Endothelial cell of umbilical vein (primary cell): ENCODE results near the gene CLEC16A. TPM values are rescaled to one million over a fixed set of nuclear protein-coding genes. Genes with fewer than 3 reads are reported as not detected.

Experiments
- BruUV-seq: library from RNA; stranded (reverse); fragments of 400-500 nt; replicated peaks from 2 replicates; lab custom pipeline; 2021; lab: Mats Ljungman, UMichigan
- CTCF ChIA-PET: fragments of 300-600, 350-600 bp; sonication (Branson Sonifier 250); formaldehyde crosslinking; loops from one replicate; lab custom pipeline; 2021; ENCODE audit warnings: antibody characterized with exemption, inconsistent platforms; lab: Charles Lee
- POLR2A ChIA-PET: fragments of 300-600, 350-600 bp; sonication (Branson Sonifier 250); formaldehyde crosslinking; loops from one replicate; lab custom pipeline; 2021; ENCODE audit warnings: antibody characterized with exemption, inconsistent platforms; lab: Charles Lee
- DNase-seq: peaks from one replicate; pipeline ENCODE4 v3.0.0-alpha.2; 2011; ENCODE audit warnings: low read depth, low spot score
- FAIRE-seq: peaks from 2 replicates; lab custom pipeline; 2011; peaks lifted over from hg19 to GRCh38; lab: Jason Lieb, UNC
- H2AFZ ChIP-seq: 2 replicates; pipeline ENCODE4 v1.6.0; 2012; ENCODE audit warnings: low read depth, low read length, control low read depth, inconsistent platforms
- H3K27ac ChIP-seq: 2 replicates; pipeline ENCODE4 v1.5.1; 2011; ENCODE audit warnings: low read depth, mild to moderate bottlenecking, control low read depth, low read length, moderate library complexity; ENCODE audit not compliant: insufficient read depth
- H3K27me3 ChIP-seq, 2 experiments: 2 replicates each; pipeline versions ENCODE4 v1.6.0 to v1.6.1; 2011; ENCODE audit warnings: low read length in 2 of 2, mixed read lengths in 1 of 2; ENCODE audit not compliant: control insufficient read depth in 2 of 2, insufficient read depth in 2 of 2
- H3K36me3 ChIP-seq, 2 experiments: 2 replicates in 1 of 2; 3 replicates in 1 of 2; pipeline ENCODE4 v1.5.1; 2011; ENCODE audit warnings: low read length in 2 of 2, mild to moderate bottlenecking in 1 of 2, moderate library complexity in 1 of 2; ENCODE audit not compliant: control insufficient read depth in 2 of 2, insufficient read depth in 2 of 2; ENCODE audit errors: extremely low read depth in 1 of 2
- H3K4me1 ChIP-seq: 3 replicates; pipeline ENCODE4 v1.5.1; 2011; ENCODE audit warnings: mild to moderate bottlenecking, low read length; ENCODE audit not compliant: control insufficient read depth, insufficient read depth; ENCODE audit errors: extremely low read depth
- H3K4me2 ChIP-seq: 2 replicates; pipeline ENCODE4 v1.6.1; 2011; ENCODE audit warnings: low read length, control low read depth, mixed read lengths; ENCODE audit not compliant: insufficient read depth
- H3K4me3 ChIP-seq, 3 experiments: fragments of 200-600 bp in 1 of 3; sonication (generic), shearing (Covaris generic) in 1 of 3; replicated peaks in 1 of 3; 2 replicates each; pipeline ENCODE4 v1.5.1; 2011 to 2016; ENCODE audit warnings: control low read depth in 3 of 3, low read length in 3 of 3, mild to moderate bottlenecking in 2 of 3, inconsistent platforms in 1 of 3, low read depth in 1 of 3, moderate library complexity in 1 of 3; ENCODE audit not compliant: insufficient read depth in 1 of 3
- H3K79me2 ChIP-seq: 2 replicates; pipeline ENCODE4 v1.6.0; 2012; ENCODE audit warnings: low read length, inconsistent platforms; ENCODE audit not compliant: control insufficient read depth, insufficient read depth
- H3K9ac ChIP-seq: replicated peaks from 2 replicates; pipeline ENCODE3; 2011; ENCODE audit warnings: low read length, control low read depth; ENCODE audit not compliant: insufficient read depth; ENCODE audit errors: extremely low read depth
- H3K9me1 ChIP-seq: replicated peaks from 3 replicates; pipeline ENCODE4 v1.6.0; 2011; ENCODE audit warnings: mild to moderate bottlenecking, low read length; ENCODE audit not compliant: control insufficient read depth, insufficient read depth; ENCODE audit errors: extremely low read depth
- H3K9me3 ChIP-seq: replicated peaks from 2 replicates; pipeline ENCODE4 v1.5.1; 2012; ENCODE audit warnings: low read length, inconsistent platforms; ENCODE audit not compliant: control insufficient read depth, insufficient read depth
- H4K20me1 ChIP-seq: replicated peaks from 2 replicates; pipeline ENCODE3; 2011; ENCODE audit warnings: mild to moderate bottlenecking, low read length; ENCODE audit not compliant: control insufficient read depth, insufficient read depth; ENCODE audit errors: extremely low read depth
- CTCF ChIP-seq, 2 donors: IDR thresholded peaks; 1 replicate in 1 of 2; 2 replicates in 1 of 2; pipeline ENCODE4 v1.5.1; 2011; ENCODE audit warnings: low read length in 2 of 2, mild to moderate bottlenecking in 2 of 2, moderate library complexity in 2 of 2, control low read depth in 1 of 2, inconsistent platforms in 1 of 2, low read depth in 1 of 2; ENCODE audit not compliant: insufficient read depth in 1 of 2; ENCODE audit errors: extremely low read depth in 1 of 2
- EZH2 ChIP-seq: IDR thresholded peaks from 2 replicates; pipeline ENCODE4 v1.6.1; 2012; ENCODE audit warnings: borderline replicate concordance, low read depth, mild to moderate bottlenecking, moderate library complexity, low read length, inconsistent platforms; ENCODE audit not compliant: severe bottlenecking
- FOS ChIP-seq: IDR thresholded peaks from 2 replicates; pipeline ENCODE4 v1.6.1; 2011; ENCODE audit warnings: mild to moderate bottlenecking, low read length, moderate library complexity, borderline replicate concordance; ENCODE audit not compliant: insufficient read depth
- GATA2 ChIP-seq: IDR thresholded peaks from 2 replicates; pipeline ENCODE4 v1.7.0; 2011; ENCODE audit warnings: low read depth, mild to moderate bottlenecking, moderate library complexity, mixed read lengths, low read length; ENCODE audit not compliant: insufficient read length, insufficient read depth
- JUN ChIP-seq: IDR thresholded peaks from 2 replicates; pipeline ENCODE4 v1.6.1; 2011; ENCODE audit warnings: borderline replicate concordance, low read depth; ENCODE audit not compliant: insufficient read length, insufficient read depth
- MAX ChIP-seq: IDR thresholded peaks from 2 replicates; pipeline ENCODE4 v1.6.1; 2011; ENCODE audit not compliant: insufficient read depth, insufficient read length
- MYC ChIP-seq: IDR thresholded peaks from one replicate; pipeline ENCODE4 v1.6.1; 2011; ENCODE audit warnings: mild to moderate bottlenecking, low read depth, low read length
- POLR2A ChIP-seq: IDR thresholded peaks from 2 replicates; pipeline ENCODE4 v1.6.1; 2012; ENCODE audit warnings: low read depth, mild to moderate bottlenecking, control low read depth, low read length
- POLR2AphosphoS5 ChIP-seq: IDR thresholded peaks from 2 replicates; pipeline ENCODE4 v1.6.1; 2012; ENCODE audit warnings: low read depth, mild to moderate bottlenecking, control low read depth, low read length, moderate library complexity; ENCODE audit not compliant: insufficient read depth
- dilution Hi-C: fragments of 300-500 bp; cut with MboI; formaldehyde crosslinking; loops from one replicate; pipeline ENCODE4 v1.15.0; 2019; ENCODE audit warnings: low sequenced_read_pairs; ENCODE audit not compliant: extremely low pct_ligation_motif_present
- intact Hi-C: fragments of 100-400 bp; cut with micrococcal nuclease; formaldehyde crosslinking; loops from one replicate; pipeline ENCODE4 v1.10.0; 2022
- polyA plus RNA-seq, 4 experiments: library from polyadenylated mRNA; depleted of rRNA in 3 of 4; stranded (reverse) in 3 of 4; unstranded in 1 of 4; fragments of >200 nt; gene quantifications; 2 replicates each; pipeline versions ENCODE4 v1.2.1 to v1.2.3, GENCODE V29; 2011 to 2012; ENCODE audit warnings: missing spikeins in 1 of 4
- total RNA-seq: library from RNA; stranded (reverse); gene quantifications from 2 replicates; pipeline ENCODE4 v1.2.3, GENCODE V29; 2021

Gene CLEC16A
- total and polyA plus RNA-seq, 2 donors (not counting 3 experiments of a cell fraction or from before 2014, with no cell fraction given): 11.4 to 23.3 TPM

GRCh38 chr16:11056993-11057649 is 112.8 kb downstream of the CLEC16A start:
- intact Hi-C loops: no loop called here
- DNase-seq (no peak), FAIRE-seq (no peak)
- BruUV-seq: no TSS peak
- Histone ChIP-seq H3K9me3 (no peaks in the 10 kb centered on the region), H3K79me2 (no peaks in the 10 kb centered on the region), H3K9ac (no peak overlapping the region), H4K20me1 (no peaks in the 10 kb centered on the region), H3K9me1 (no peaks in the 10 kb centered on the region), H3K4me3 (no peak overlapping the region), H3K36me3 (peaks cover 2 to 8% of the 10 kb centered on the region in 2 experiments), H3K27ac (no peak overlapping the region), H2AFZ (no peak overlapping the region), H3K4me1 (no peaks in the 10 kb centered on the region), H3K4me2 (no peak overlapping the region), H3K27me3 (no peaks in the 10 kb centered on the region)
- dilution Hi-C loops: no loop called here
- no peak for TF ChIP-seq FOS
- no peak for TF ChIP-seq MAX
- TF ChIP-seq POLR2A: no peak
- TF ChIP-seq EZH2: no peak
- no peak for TF ChIP-seq GATA2
- TF ChIP-seq POLR2AphosphoS5: no peak
- no peak for TF ChIP-seq JUN
- no peak for TF ChIP-seq CTCF (IDR thresholded peaks at IDR 0.05; ENCODE audit: extremely low read depth in 1 of 2, insufficient read depth in 1 of 2, low read depth in 1 of 2, low read length in 2 of 2)
- no peak for TF ChIP-seq MYC
- ChIA-PET POLR2A (no interaction called here), CTCF (interaction anchor here (0.9 to 1.2 kb wide), 2 partner anchors 28 to 86 kb away, joined by 3 read pairs; no protein-coding TSS in a partner anchor)
